Measurements from ENCODE around the gene VTI1A.

VTI1A gene

GRCh38 chr10:112805701-112806100 lies 358.7 kb downstream of the VTI1A start:
- DNase-seq (ENCODE audit: low read depth) = no peak
- TF ChIP-seq CTCF (IDR thresholded peaks at IDR 0.05; ENCODE audit: control insufficient read depth, extremely low read depth, insufficient read depth) = no peak
- H3K4me3 ChIP-seq (ENCODE audit: low read depth, low read length) = no peak overlapping the region

- H3K4me3 ChIP-seq (ENCODE audit: low read depth, low read length) = no peak overlapping the region
- TF ChIP-seq CTCF (IDR thresholded peaks at IDR 0.05; ENCODE audit: control insufficient read depth, extremely low read depth, insufficient read depth) = no peak
- no peak for DNase-seq (ENCODE audit: low read depth)
Observed at GRCh38 chr10:112807013-112807412, 360.0 kb downstream of the VTI1A start.

- no peak overlapping the region for H3K4me3 ChIP-seq (ENCODE audit: low read depth, low read length)
- no peak for DNase-seq (ENCODE audit: low read depth)
- no peak for TF ChIP-seq CTCF (IDR thresholded peaks at IDR 0.05; ENCODE audit: control insufficient read depth, extremely low read depth, insufficient read depth)
Observed at GRCh38 chr10:112809736-112810135, 362.7 kb downstream of the VTI1A start.

GRCh38 chr10:112810711-112811151 lies 363.7 kb downstream of the VTI1A start:
- no peak for TF ChIP-seq CTCF (IDR thresholded peaks at IDR 0.05; ENCODE audit: control insufficient read depth, extremely low read depth, insufficient read depth)
- no peak overlapping the region for H3K4me3 ChIP-seq (ENCODE audit: low read depth, low read length)
- peak; percentile 47 for DNase-seq (ENCODE audit: low read depth)

GRCh38 chr10:112811741-112812551 lies 364.9 kb downstream of the VTI1A start:
- no peak for TF ChIP-seq CTCF (IDR thresholded peaks at IDR 0.05; ENCODE audit: control insufficient read depth, extremely low read depth, insufficient read depth)
- DNase-seq (ENCODE audit: low read depth) = peak; percentile 66
- no peak overlapping the region for H3K4me3 ChIP-seq (ENCODE audit: low read depth, low read length)

GRCh38 chr10:112812586-112812985 lies 365.6 kb downstream of the VTI1A start:
- DNase-seq (ENCODE audit: low read depth) = no peak
- no peak overlapping the region for H3K4me3 ChIP-seq (ENCODE audit: low read depth, low read length)
- TF ChIP-seq CTCF (IDR thresholded peaks at IDR 0.05; ENCODE audit: control insufficient read depth, extremely low read depth, insufficient read depth) = no peak
